Stimulated activated naive CD8-positive, alpha-beta T cell treated with anti-CD3 and anti-CD28 coated beads, Interleukin-15, Interleukin-2, amounts not matched to agents 100 ng/mL and 50 ng/mL, for 24 hours (primary cell): ENCODE results near the gene CSH1.
"Not testable (repeated sequence)": the region's sequence is repeated elsewhere in the genome, so short reads cannot be mapped to it uniquely, and the experiment has no call there.

ENCODE experiments used
- H3K27ac Mint-ChIP-seq: one replicate; pipeline ENCODE4 v1.8.0; 2021; ENCODE audit warnings: mild to moderate bottlenecking, mixed read lengths
- H3K27me3 Mint-ChIP-seq: one replicate; pipeline ENCODE4 v1.8.0; 2021; ENCODE audit warnings: mixed read lengths
- H3K36me3 Mint-ChIP-seq: one replicate; pipeline ENCODE4 v1.8.0; 2021; ENCODE audit warnings: low read depth, mixed read lengths
- H3K4me1 Mint-ChIP-seq: one replicate; pipeline ENCODE4 v1.8.0; 2021; ENCODE audit warnings: low read depth, mixed read lengths
- H3K4me3 Mint-ChIP-seq: one replicate; pipeline ENCODE4 v1.8.0; 2021; ENCODE audit warnings: mild to moderate bottlenecking, mixed read lengths
- H3K9me3 Mint-ChIP-seq: one replicate; pipeline ENCODE4 v1.8.0; 2021; ENCODE audit warnings: mixed read lengths

Gene CSH1

DNA sequence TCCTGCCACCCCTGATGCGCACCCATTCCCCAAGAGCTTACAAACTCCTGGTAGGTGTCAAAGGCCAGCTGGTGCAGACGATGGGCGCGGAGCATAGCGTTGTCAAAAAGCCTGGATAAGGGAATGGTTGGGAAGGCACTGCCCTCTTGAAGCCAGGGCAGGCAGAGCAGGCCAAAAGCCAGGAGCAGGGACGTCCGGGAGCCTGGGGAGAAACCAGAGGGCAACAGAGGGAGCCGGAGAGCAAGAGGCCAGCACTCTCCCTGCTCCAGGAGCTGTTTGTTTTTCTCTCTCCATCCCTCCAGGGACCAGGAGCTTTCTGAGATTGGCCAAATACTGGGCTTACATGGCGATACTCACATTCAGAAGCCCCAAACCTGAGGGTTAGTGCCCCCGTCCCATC lies 21.9 kb upstream of the CSH1 start:
- no peaks in the 10 kb centered on the region for H3K36me3 Mint-ChIP-seq
- no peak overlapping the region for H3K4me3 Mint-ChIP-seq
- H3K27me3 Mint-ChIP-seq = no peaks in the 10 kb centered on the region
- peaks cover 16% of the 10 kb centered on the region for H3K4me1 Mint-ChIP-seq
- no peak overlapping the region for H3K27ac Mint-ChIP-seq
- no peaks in the 10 kb centered on the region for H3K9me3 Mint-ChIP-seq

DNA sequence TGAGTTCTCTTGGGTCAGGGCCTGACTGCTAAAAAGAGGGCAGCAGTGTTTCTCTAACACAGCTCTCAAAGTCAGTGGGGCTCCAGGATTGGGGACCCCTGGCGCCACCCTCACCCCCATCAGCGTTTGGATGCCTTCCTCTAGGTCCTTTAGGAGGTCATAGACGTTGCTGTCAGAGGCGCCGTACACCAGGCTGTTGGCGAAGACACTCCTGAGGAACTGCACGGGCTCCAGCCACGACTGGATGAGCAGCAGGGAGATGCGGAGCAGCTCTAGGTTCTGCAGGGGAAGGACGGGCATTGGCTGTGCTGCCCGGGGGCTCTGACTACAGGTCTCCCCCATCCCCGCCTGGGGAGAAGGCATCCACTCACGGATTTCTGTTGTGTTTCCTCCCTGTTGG lies 21.3 kb upstream of the CSH1 start:
- H3K27ac Mint-ChIP-seq = no peak overlapping the region
- peaks cover 16% of the 10 kb centered on the region for H3K4me1 Mint-ChIP-seq
- H3K9me3 Mint-ChIP-seq = no peaks in the 10 kb centered on the region
- no peak overlapping the region for H3K4me3 Mint-ChIP-seq
- no peaks in the 10 kb centered on the region for H3K27me3 Mint-ChIP-seq
- H3K36me3 Mint-ChIP-seq = no peaks in the 10 kb centered on the region

DNA sequence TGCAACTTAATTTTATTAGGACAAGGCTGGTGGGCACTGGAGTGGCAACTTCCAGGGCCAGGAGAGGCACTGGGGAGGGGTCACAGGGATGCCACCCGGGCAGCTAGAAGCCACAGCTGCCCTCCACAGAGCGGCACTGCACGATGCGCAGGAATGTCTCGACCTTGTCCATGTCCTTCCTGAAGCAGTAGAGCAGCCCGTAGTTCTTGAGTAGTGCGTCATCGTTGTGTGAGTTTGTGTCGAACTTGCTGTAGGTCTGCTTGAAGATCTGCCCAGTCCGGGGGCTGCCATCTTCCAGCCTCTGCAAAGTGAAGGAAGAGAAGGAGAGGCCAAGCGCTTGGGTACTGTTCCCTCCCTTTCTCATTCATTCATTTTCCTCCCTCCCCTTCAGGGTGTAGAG lies 20.8 kb upstream of the CSH1 start:
- H3K4me3 Mint-ChIP-seq, H3K27me3 Mint-ChIP-seq, H3K36me3 Mint-ChIP-seq, H3K27ac Mint-ChIP-seq, H3K9me3 Mint-ChIP-seq: not testable (repeated sequence)
- peaks cover 16% of the 10 kb centered on the region for H3K4me1 Mint-ChIP-seq

DNA sequence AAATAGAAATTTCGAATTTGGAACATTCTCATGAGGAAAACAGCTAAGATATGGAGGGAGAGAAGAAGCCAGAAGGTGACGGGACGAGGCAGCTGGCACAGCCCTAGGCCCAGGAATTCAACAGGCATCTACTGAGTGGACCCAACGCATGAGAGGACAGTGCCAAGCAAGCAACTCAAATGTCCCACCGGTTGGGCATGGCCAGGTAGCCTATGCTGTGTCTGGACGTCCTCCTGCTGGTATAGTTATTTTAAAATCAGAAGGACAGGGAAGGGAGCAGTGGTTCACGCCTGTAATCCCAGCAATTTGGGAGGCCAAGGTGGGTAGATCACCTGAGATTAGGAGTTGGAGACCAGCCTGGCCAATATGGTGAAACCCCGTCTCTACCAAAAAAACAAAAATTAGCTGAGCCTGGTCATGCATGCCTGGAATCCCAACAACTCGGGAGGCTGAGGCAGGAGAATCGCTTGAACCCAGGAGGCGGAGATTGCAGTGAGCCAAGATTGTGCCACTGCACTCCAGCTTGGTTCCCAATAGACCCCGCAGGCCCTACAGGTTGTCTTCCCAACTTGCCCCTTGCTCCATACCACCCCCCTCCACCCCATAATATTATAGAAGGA lies 20.3 kb upstream of the CSH1 start:
- H3K27me3 Mint-ChIP-seq = no peaks in the 10 kb centered on the region
- H3K27ac Mint-ChIP-seq = no peak overlapping the region

DNA sequence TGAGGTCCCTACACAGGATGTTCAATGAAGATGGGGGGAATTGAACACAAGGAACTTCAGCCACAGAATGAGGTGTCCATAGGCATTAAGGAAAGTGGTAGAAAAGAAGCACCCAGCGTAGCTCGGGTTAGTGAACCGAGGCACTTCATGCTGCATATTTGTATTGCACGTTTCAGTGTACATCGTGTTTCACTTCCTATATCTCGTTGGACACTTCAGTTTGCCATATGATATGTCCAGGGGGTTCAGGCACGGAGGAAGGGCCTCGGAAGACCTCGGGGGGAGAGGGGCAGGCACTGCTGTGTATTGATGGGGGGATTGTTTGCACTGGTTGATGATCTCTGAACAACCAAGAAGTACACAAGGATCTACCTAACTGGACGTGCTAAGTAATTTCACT lies 19.4 kb upstream of the CSH1 start:
- H3K36me3 Mint-ChIP-seq, H3K4me3 Mint-ChIP-seq, H3K27ac Mint-ChIP-seq, H3K9me3 Mint-ChIP-seq, H3K27me3 Mint-ChIP-seq: not testable (repeated sequence)
- H3K4me1 Mint-ChIP-seq = peaks cover 16% of the 10 kb centered on the region

More for the DNA sequence above, 20.3 kb upstream of the CSH1 start:
- H3K4me1 Mint-ChIP-seq = peaks cover 16% of the 10 kb centered on the region
- no peaks in the 10 kb centered on the region for H3K36me3 Mint-ChIP-seq
- H3K9me3 Mint-ChIP-seq = no peaks in the 10 kb centered on the region
- no peak overlapping the region for H3K4me3 Mint-ChIP-seq

DNA sequence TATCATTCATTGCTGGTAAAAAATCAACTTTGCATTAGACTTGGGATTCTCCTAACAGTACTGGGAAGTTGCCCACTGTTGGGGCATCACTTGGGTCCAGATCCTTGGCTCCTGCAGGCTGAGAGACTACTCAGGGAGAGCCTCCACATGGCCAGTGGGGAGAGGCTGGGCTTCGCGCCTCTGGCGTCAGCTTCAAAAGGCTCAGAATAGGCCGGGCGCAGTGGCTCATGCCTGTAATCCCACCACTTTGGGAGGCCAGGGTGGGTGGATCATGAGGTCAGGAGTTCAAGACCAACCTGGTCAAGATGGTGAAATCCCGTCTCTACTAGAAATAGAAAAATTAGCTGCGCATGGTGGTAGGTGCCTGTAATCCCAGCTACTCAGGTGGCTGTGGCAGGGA lies 18.1 kb upstream of the CSH1 start:
- no peaks in the 10 kb centered on the region for H3K27me3 Mint-ChIP-seq
- H3K9me3 Mint-ChIP-seq = no peaks in the 10 kb centered on the region
- peaks cover 10% of the 10 kb centered on the region for H3K4me1 Mint-ChIP-seq
- H3K36me3 Mint-ChIP-seq = no peaks in the 10 kb centered on the region
- H3K4me3 Mint-ChIP-seq = no peak overlapping the region
- no peak overlapping the region for H3K27ac Mint-ChIP-seq

DNA sequence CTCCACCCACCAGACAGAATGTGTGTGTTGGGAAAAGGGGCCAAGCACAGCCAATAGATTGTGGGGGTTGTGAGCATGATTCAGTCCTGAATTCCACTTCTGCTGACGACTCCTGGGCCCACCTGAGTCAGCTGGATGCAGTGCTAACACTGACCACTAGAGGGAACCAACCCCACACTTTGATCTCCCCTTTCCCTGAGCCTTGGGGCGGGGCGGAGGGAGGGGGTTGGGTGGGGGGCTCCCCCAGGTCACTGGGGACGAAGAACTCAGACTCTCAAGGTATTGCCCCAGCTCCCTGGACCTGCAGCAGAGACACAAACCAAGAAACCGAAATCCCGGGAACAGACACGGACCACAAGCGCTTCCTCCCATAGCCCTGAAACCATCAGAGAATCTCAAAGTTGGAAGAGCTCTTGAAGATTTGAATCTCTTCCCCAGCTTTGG lies 15.3 kb upstream of the CSH1 start:
- Mint-ChIP-seq H3K27me3 (no peaks in the 10 kb centered on the region), H3K4me3 (no peak overlapping the region), H3K27ac (no peak overlapping the region), H3K9me3 (no peaks in the 10 kb centered on the region), H3K4me1 (peaks cover 4% of the 10 kb centered on the region), H3K36me3 (no peaks in the 10 kb centered on the region)

DNA sequence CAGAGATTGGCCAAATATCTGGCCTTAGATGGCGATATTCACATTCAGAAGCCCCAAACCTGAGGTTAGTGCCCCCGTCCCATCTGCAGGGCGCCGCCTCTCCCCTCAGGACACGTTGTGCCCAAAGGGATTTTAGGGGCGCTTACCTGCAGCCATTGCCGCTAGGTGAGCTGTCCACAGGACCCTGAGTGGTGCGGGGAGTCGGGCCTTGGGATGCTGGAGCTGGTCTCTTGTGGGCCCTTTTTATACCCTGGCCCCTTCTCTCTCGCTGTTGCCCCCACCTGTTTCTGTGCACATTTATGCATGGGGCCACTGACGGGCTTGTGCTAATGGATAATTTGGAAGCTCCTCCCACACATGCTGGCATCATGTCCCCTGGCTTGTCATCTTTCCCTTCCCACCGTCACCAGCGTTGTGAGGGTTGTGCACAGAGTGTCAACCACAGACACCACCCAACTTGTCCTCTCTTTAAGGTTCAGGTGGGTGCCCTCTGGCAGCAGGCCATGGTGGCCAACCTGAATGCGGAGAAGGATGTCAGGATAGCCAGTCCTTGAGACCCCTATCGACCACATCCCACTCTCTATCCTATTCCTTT lies 14.8 kb upstream of the CSH1 start, which contains the start of gene CSHL1:
Gene CSHL1 (minus strand): TSS at position 218 of the 595 bp plus-strand sequence. CDS start 62 bp downstream, at position 156.
- Mint-ChIP-seq H3K4me3 (no peak within 1 kb of the TSS), H3K4me1 (peaks cover 4% of the 10 kb centered on the region), H3K9me3 (no peaks in the 10 kb centered on the region), H3K27ac (no peak within 1 kb of the TSS), H3K27me3 (no peaks in the 10 kb centered on the region), H3K36me3 (no peaks in the 10 kb centered on the region)

DNA sequence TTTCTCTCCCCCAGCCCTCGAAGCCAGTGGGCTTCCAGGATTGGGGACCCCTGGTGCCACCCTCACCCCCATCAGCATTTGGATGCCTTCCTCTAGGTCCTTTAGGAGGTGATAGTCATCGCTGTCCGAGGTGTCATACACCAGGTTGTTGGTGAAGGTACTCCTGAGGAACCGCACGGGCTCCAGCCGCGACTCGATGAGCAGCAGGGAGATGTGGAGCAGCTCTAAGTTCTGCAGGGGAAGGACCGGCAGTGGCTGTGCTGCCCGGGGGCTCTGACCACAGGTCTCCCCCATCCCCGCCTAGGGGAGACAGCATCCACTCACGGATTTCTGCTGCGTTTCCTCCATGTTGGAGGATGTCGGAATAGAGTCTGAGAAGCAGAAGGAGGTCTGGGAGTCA lies 13.7 kb upstream of the CSH1 start:
- H3K4me3 Mint-ChIP-seq = no peak overlapping the region
- peaks cover 4% of the 10 kb centered on the region for H3K4me1 Mint-ChIP-seq
- H3K27ac Mint-ChIP-seq = no peak overlapping the region
- H3K36me3 Mint-ChIP-seq = no peaks in the 10 kb centered on the region
- no peaks in the 10 kb centered on the region for H3K9me3 Mint-ChIP-seq
- no peaks in the 10 kb centered on the region for H3K27me3 Mint-ChIP-seq

DNA sequence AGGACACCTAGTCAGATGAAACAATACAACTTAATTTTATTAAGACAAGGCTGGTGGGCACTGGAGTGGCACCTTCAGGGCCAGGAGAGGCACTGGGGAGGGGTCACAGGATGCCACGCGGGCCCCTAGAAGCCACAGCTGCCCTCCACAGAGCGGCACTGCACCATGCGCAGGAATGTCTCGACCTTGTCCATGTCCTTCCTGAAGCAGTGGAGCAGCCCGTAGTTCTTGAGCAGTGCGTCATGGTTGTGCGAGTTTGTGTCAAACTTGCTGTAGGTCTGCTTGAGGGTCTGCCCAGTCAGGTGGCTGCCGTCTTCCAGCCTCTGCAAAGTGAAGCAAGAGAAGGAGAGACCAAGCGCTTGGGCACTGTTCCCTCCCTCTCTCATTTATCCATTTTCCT lies 13.2 kb upstream of the CSH1 start:
- not testable (repeated sequence) for H3K9me3 Mint-ChIP-seq, H3K27me3 Mint-ChIP-seq, H3K4me1 Mint-ChIP-seq, H3K4me3 Mint-ChIP-seq, H3K27ac Mint-ChIP-seq, H3K36me3 Mint-ChIP-seq

DNA sequence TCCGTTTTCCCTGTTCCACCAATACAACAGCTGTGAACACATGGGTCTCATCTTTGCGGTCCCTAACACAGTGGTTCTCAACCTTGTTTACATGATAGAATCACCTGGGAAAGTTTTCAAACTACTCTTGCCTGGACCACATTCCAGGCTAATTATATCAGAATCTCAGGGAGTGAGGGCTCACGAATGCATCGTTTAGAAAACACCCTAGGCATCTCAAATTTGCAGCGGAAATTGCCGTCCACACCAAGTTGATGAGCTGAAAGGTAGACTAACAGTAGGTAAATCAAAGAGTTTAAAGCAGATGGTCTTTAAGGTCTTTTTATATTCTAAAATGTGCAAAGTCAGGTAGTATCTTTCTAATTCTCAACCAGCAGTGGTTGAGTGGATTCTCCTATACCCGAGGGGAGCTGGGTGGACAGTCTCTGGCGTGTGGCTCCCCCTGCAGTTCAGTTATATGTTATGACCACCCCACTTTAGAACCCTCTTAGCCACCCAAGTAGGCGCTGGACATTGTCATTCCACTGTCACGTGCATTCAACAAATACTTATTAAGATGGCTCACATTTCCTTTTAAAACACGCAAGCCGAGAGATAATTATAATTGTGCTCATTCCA lies 10.9 kb upstream of the CSH1 start:
- not testable (repeated sequence) for H3K36me3 Mint-ChIP-seq, H3K27me3 Mint-ChIP-seq, H3K9me3 Mint-ChIP-seq, H3K27ac Mint-ChIP-seq, H3K4me1 Mint-ChIP-seq, H3K4me3 Mint-ChIP-seq

DNA sequence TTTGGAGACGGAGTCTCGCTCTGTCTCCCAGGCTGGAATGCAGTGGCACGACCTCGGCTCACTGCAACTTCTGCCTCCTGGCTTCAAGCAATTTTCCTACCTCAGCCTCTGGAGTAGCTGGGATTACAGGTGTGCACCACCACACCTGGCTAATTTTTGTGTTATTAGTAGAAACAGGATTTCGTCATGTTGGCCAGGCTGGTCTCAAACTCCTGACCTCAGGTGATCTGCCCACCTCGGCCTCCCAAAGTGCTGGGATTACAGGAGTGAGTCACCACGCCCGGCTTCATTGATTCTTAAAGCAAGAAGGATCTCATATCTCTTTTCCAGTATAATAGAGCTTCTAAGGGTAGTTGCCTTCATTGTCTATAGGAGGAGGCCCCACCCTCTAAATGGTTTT lies 8.4 kb upstream of the CSH1 start:
- not testable (repeated sequence) for H3K27ac Mint-ChIP-seq, H3K9me3 Mint-ChIP-seq, H3K27me3 Mint-ChIP-seq, H3K4me3 Mint-ChIP-seq, H3K4me1 Mint-ChIP-seq, H3K36me3 Mint-ChIP-seq

DNA sequence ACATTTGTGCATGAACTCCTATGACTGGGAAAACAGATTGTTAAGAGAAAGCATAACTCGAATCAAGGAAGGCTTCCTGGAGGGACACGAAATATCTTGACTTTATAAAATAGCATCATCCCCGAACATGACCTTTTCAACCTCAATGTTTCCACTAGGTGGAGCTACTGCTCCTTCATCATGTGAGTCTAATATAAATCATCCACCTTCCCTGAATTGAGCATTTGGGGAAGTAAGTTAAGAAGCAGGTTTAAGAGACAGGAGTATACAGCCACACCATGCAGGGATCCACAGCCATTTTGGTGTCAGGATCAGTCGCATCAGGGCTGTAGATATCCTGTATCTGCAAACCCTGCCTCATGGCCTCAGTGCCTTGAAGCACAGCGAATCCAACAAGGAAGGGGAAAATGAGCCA lies 7.4 kb upstream of the CSH1 start:
- H3K27me3 Mint-ChIP-seq = not testable (repeated sequence)
- peak overlapping the region; percentile 36 for H3K27ac Mint-ChIP-seq

DNA sequence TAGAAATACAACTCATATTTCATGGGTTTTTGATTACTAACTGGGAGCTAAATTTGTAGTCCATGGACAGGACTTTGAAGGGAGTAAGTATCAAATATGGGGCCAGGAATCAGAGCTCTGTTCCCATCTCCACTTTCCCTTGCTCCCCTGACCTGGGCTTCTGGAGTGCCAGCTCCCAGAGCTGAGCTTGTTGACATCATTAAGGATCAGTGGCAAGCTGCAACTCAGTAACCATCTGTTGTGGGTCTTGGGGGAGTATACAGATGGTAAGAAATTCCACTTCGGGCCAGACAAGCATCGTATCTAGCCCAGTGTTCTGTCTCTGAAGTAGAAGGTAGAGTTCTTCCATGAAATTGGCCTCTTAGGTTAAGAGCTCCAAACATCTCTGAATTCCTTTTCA lies 5.6 kb upstream of the CSH1 start:
- not testable (repeated sequence) for H3K36me3 Mint-ChIP-seq, H3K9me3 Mint-ChIP-seq, H3K27ac Mint-ChIP-seq, H3K27me3 Mint-ChIP-seq, H3K4me3 Mint-ChIP-seq
- H3K4me1 Mint-ChIP-seq = peaks cover 15% of the 10 kb centered on the region

More for the DNA sequence above, 7.4 kb upstream of the CSH1 start:
- not testable (repeated sequence) for H3K9me3 Mint-ChIP-seq, H3K4me3 Mint-ChIP-seq, H3K36me3 Mint-ChIP-seq
- peaks cover 15% of the 10 kb centered on the region for H3K4me1 Mint-ChIP-seq

DNA sequence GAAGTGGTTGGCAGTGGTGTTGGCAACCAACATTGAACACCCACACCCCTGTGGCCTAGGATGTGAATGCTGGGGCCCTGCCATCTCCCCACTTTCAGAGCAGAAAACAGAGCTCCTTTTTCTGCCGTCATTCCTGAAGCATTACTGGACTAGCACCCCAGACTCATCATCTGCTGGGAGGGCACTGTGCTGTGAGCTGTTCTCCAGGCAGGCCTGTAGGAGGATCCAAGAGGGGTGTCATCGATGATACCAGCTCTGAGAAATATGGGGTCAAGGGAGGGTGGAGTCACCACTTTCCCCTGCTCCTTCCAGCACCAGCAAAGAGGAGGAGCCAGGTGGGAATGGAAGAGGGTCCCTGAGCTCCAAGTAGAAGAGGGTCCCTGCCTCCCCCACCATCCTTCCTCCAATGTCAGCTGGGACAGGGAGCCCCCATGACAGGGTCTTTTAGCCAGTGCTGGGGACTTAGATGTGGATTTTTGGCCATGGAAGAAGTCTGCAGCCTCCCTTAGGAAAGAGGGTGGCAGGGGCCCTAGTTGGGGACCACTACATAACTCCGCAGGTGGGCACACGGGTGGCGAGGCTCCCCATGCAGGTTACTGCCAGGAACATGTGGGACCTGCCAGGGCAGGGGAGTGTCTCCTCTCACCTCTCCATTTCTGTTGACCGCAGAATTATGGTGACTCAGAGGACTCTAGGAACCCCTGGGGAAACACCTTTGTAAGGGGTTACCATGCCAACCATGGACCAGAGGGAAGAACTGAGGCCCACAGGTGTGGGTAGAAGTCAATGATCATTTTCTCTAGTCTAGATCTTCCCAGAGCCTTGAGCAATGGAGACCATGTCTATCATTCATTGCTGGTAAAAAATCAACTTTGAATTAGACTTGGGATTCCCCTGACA lies 2.8 kb upstream of the CSH1 start:
- not testable (repeated sequence) for H3K27me3 Mint-ChIP-seq, H3K9me3 Mint-ChIP-seq, H3K27ac Mint-ChIP-seq, H3K4me3 Mint-ChIP-seq, H3K36me3 Mint-ChIP-seq
- H3K4me1 Mint-ChIP-seq = peaks cover 15% of the 10 kb centered on the region
